Activated B cell treated with CpG ODN at 0.5 μM for 24 hours (primary cell): ENCODE results near the gene FBXW8. TPM values are rescaled to one million over a fixed set of nuclear protein-coding genes. Genes with fewer than 3 reads are reported as not detected.

ENCODE experiments used
- ATAC-seq: fragments of 200-7000 bp; cut with Tn5 transposase; one replicate; pipeline ENCODE4 v1.10.0; 2021; ENCODE audit warnings: low read depth, mild to moderate bottlenecking, moderate library complexity
- CTCF ChIA-PET: fragments of 350-600 bp; sonication (Branson Sonifier 250); formaldehyde crosslinking; loops from one replicate; lab custom pipeline; 2021; ENCODE audit warnings: antibody characterized with exemption; lab: Charles Lee
- POLR2A ChIA-PET: fragments of 350-600 bp; sonication (Branson Sonifier 250); formaldehyde crosslinking; loops from one replicate; lab custom pipeline; 2021; ENCODE audit warnings: antibody characterized with exemption; lab: Charles Lee
- DNase-seq: peaks from one replicate; pipeline ENCODE4 v3.0.0; 2022
- H3K27ac Mint-ChIP-seq: one replicate; pipeline ENCODE4 v1.8.0; 2020; ENCODE audit warnings: mixed read lengths
- H3K27me3 Mint-ChIP-seq: one replicate; pipeline ENCODE4 v1.8.0; 2021; ENCODE audit warnings: mixed read lengths
- H3K36me3 Mint-ChIP-seq: one replicate; pipeline ENCODE4 v1.8.0; 2021; ENCODE audit warnings: low read depth, mixed read lengths
- H3K4me1 Mint-ChIP-seq: one replicate; pipeline ENCODE4 v1.8.0; 2021; ENCODE audit warnings: mixed read lengths
- H3K4me3 Mint-ChIP-seq: one replicate; pipeline ENCODE4 v1.8.0; 2020; ENCODE audit warnings: mild to moderate bottlenecking, mixed read lengths
- H3K9me3 Mint-ChIP-seq: one replicate; pipeline ENCODE4 v1.8.0; 2020; ENCODE audit warnings: mixed read lengths
- intact Hi-C: fragments of 100-400 bp; cut with micrococcal nuclease; formaldehyde crosslinking; loops from one replicate; pipeline ENCODE4 v1.15.1; 2024
- total RNA-seq: library from RNA; stranded (reverse); gene quantifications from 2 replicates; pipeline ENCODE4 v1.2.3, GENCODE V29; 2022
- TF ChIP-seq, protein P1 (sequence below): fragments of 200-600 bp; IDR thresholded peaks from one replicate; pipeline ENCODE4 v1.8.0; 2022; ENCODE audit warnings: antibody characterized with exemption, mild to moderate bottlenecking

Gene FBXW8
- total RNA-seq, 1 donor from 2014 or later = 17.6 TPM

- no peaks in the 10 kb centered on the region for H3K36me3 Mint-ChIP-seq
- ChIA-PET POLR2A (interaction anchor here (0.5 kb wide), 1 partner anchor 13 kb away, joined by 6 read pairs; no protein-coding TSS in a partner anchor), CTCF (no interaction called here)
- H3K27ac Mint-ChIP-seq = peak overlapping the region; percentile 47
- no peaks in the 10 kb centered on the region for H3K27me3 Mint-ChIP-seq
- H3K4me3 Mint-ChIP-seq = peak overlapping the region; percentile 67
- intact Hi-C loops = no loop called here
- TF ChIP-seq, protein P1, sequence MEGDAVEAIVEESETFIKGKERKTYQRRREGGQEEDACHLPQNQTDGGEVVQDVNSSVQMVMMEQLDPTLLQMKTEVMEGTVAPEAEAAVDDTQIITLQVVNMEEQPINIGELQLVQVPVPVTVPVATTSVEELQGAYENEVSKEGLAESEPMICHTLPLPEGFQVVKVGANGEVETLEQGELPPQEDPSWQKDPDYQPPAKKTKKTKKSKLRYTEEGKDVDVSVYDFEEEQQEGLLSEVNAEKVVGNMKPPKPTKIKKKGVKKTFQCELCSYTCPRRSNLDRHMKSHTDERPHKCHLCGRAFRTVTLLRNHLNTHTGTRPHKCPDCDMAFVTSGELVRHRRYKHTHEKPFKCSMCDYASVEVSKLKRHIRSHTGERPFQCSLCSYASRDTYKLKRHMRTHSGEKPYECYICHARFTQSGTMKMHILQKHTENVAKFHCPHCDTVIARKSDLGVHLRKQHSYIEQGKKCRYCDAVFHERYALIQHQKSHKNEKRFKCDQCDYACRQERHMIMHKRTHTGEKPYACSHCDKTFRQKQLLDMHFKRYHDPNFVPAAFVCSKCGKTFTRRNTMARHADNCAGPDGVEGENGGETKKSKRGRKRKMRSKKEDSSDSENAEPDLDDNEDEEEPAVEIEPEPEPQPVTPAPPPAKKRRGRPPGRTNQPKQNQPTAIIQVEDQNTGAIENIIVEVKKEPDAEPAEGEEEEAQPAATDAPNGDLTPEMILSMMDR = no peak
- H3K4me1 Mint-ChIP-seq = peaks cover 13% of the 10 kb centered on the region
- DNase-seq (no peak), ATAC-seq (peak; percentile 56)
- H3K9me3 Mint-ChIP-seq = no peaks in the 10 kb centered on the region
Measured at GRCh38 chr12:117063162-117063911, 152.6 kb downstream of the FBXW8 start.

- H3K4me1 Mint-ChIP-seq = peaks cover 13% of the 10 kb centered on the region
- TF ChIP-seq, protein P1 = no peak
- H3K27me3 Mint-ChIP-seq = no peaks in the 10 kb centered on the region
- H3K36me3 Mint-ChIP-seq = no peaks in the 10 kb centered on the region
- ATAC-seq (no peak), DNase-seq (no peak)
- ChIA-PET CTCF (no interaction called here), POLR2A (no interaction called here)
- H3K9me3 Mint-ChIP-seq = no peaks in the 10 kb centered on the region
- intact Hi-C loops = no loop called here
- H3K4me3 Mint-ChIP-seq = no peak overlapping the region
- no peak overlapping the region for H3K27ac Mint-ChIP-seq
Measured at GRCh38 chr12:117064049-117064448, 153.3 kb downstream of the FBXW8 start.

- ChIA-PET CTCF (no interaction called here), POLR2A (no interaction called here)
- no peak for ATAC-seq
- intact Hi-C loops = no loop called here
- DNase-seq = no peak
- peaks cover 13% of the 10 kb centered on the region for H3K4me1 Mint-ChIP-seq
- no peaks in the 10 kb centered on the region for H3K36me3 Mint-ChIP-seq
- H3K27ac Mint-ChIP-seq = peak overlapping the region; percentile 3
- no peak overlapping the region for H3K4me3 Mint-ChIP-seq
- no peaks in the 10 kb centered on the region for H3K27me3 Mint-ChIP-seq
- TF ChIP-seq, protein P1 = no peak
- no peaks in the 10 kb centered on the region for H3K9me3 Mint-ChIP-seq
Measured at GRCh38 chr12:117064596-117064995, 153.8 kb downstream of the FBXW8 start.

GRCh38 chr12:117067016-117067415, 156.3 kb downstream of the FBXW8 start:
- Mint-ChIP-seq H3K27ac (no peak overlapping the region), H3K27me3 (no peaks in the 10 kb centered on the region), H3K36me3 (no peaks in the 10 kb centered on the region), H3K9me3 (no peaks in the 10 kb centered on the region), H3K4me3 (no peak overlapping the region), H3K4me1 (peaks cover 13% of the 10 kb centered on the region)
- ChIA-PET POLR2A (no interaction called here), CTCF (no interaction called here)
- no peak for DNase-seq
- intact Hi-C loops = no loop called here
- no peak for ATAC-seq
- TF ChIP-seq, protein P1 = no peak

DNA sequence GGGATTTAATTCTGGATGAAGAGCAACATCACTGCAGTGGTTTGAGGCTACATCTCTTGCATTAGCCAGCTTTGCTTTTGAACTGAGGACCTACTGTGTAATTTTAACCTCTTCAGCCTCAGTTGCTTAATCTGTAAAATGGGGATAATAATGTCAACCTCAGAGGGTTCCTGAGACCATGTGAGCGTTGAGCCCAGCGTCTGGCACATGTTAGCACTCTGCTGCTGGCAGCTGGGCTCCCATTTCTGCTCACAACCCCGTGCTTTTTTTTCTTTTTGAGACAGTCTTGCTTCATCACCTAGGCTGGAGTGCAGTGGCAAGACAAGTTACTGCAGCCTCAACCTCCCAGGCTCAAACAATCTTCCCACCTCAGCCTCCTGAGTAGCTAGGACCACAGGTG, 156.9 kb downstream of the FBXW8 start:
- Mint-ChIP-seq H3K4me3 (no peak overlapping the region), H3K4me1 (peaks cover 11% of the 10 kb centered on the region), H3K27ac (no peak overlapping the region), H3K27me3 (no peaks in the 10 kb centered on the region), H3K9me3 (no peaks in the 10 kb centered on the region), H3K36me3 (no peaks in the 10 kb centered on the region)
- DNase-seq (no peak), ATAC-seq (no peak)
- intact Hi-C loops = no loop called here
- ChIA-PET POLR2A (no interaction called here), CTCF (no interaction called here)
- TF ChIP-seq, protein P1 = no peak
